SK-N-SH treated with all-trans-retinoic acid at 6 μM for 48 hours (cell line): ENCODE measurements around the gene ZNF519.

Experiments used
- ATAC-seq: fragments of 200-7000 bp; cut with Tn5 transposase; 3 replicates; pipeline ENCODE4 v1.9.1; 2020; ENCODE audit warnings: mild to moderate bottlenecking, moderate library complexity
- ARNTL ChIP-seq: fragments of 450-650 bp; formaldehyde crosslinking; IDR thresholded peaks from 2 replicates; pipeline ENCODE4 v1.5.0; 2020; ENCODE audit warnings: low read depth, mild to moderate bottlenecking, moderate library complexity, borderline replicate concordance
- ESRRG ChIP-seq: fragments of 250-450 bp; sonication (Bioruptor Pico); IDR thresholded peaks from 2 replicates; pipeline ENCODE4 v1.6.1; 2021; ENCODE audit warnings: mild to moderate bottlenecking
- GLIS3 ChIP-seq: fragments of 250-450 bp; sonication (Bioruptor Pico); IDR thresholded peaks from 2 replicates; pipeline ENCODE4 v1.5.0; 2020; ENCODE audit warnings: mild to moderate bottlenecking, moderate library complexity
- ISL1 ChIP-seq: fragments of 250-450 bp; sonication (Bioruptor Pico); IDR thresholded peaks from 2 replicates; pipeline ENCODE4 v2.1.2; 2022; ENCODE audit warnings: mild to moderate bottlenecking, moderate library complexity
- OSR1 ChIP-seq: fragments of 250-450 bp; sonication (Bioruptor Pico); IDR thresholded peaks from 2 replicates; pipeline ENCODE4 v1.8.0; 2022; ENCODE audit warnings: moderate library complexity, mild to moderate bottlenecking, inconsistent platforms
- PATZ1 ChIP-seq: fragments of 250-450 bp; sonication (Bioruptor Pico); IDR thresholded peaks from 2 replicates; pipeline ENCODE4 v1.8.0; 2020; ENCODE audit warnings: mild to moderate bottlenecking, moderate library complexity, borderline replicate concordance
- PPARA ChIP-seq: fragments of 250-450 bp; sonication (Bioruptor Pico); IDR thresholded peaks from 2 replicates; pipeline ENCODE4 v1.5.0; 2020; ENCODE audit warnings: mild to moderate bottlenecking, borderline replicate concordance
- SNAI2 ChIP-seq: fragments of 250-450 bp; sonication (Bioruptor Pico); IDR thresholded peaks from 2 replicates; pipeline ENCODE4 v1.5.0; 2020; ENCODE audit warnings: mild to moderate bottlenecking, moderate library complexity
- TCF4 ChIP-seq: fragments of 250-450 bp; sonication (Bioruptor Pico); IDR thresholded peaks from 2 replicates; pipeline ENCODE4 v1.8.0; 2021; ENCODE audit warnings: mild to moderate bottlenecking, moderate library complexity, borderline replicate concordance
- TSHZ2 ChIP-seq: fragments of 250-450 bp; sonication (Bioruptor Pico); IDR thresholded peaks from 2 replicates; pipeline ENCODE4 v1.5.0; 2020; ENCODE audit warnings: mild to moderate bottlenecking, moderate library complexity
- ZC3H10 ChIP-seq: fragments of 250-450 bp; sonication (Bioruptor Pico); IDR thresholded peaks from 2 replicates; pipeline ENCODE4 v1.5.1; 2021; ENCODE audit warnings: mild to moderate bottlenecking, moderate library complexity
- ZFP3 ChIP-seq: fragments of 250-450 bp; sonication (Bioruptor Pico); IDR thresholded peaks from 2 replicates; pipeline ENCODE4 v1.5.0; 2020; ENCODE audit warnings: mild to moderate bottlenecking, moderate library complexity
- ZFP30 ChIP-seq: fragments of 450-650 bp; formaldehyde crosslinking; IDR thresholded peaks from 2 replicates; pipeline ENCODE4 v1.5.0; 2022; ENCODE audit warnings: mild to moderate bottlenecking, moderate library complexity
- ZNF565 ChIP-seq: fragments of 450-650 bp; formaldehyde crosslinking; conservative IDR thresholded peaks from 2 replicates; pipeline ENCODE4 v1.5.0; 2020; ENCODE audit warnings: low read depth, mild to moderate bottlenecking, moderate library complexity
- ZNF70 ChIP-seq: fragments of 450-650 bp; formaldehyde crosslinking; IDR thresholded peaks from 2 replicates; pipeline ENCODE4 v1.5.0; 2020; ENCODE audit warnings: mild to moderate bottlenecking, moderate library complexity
- ZNF8 ChIP-seq: fragments of 450-650 bp; formaldehyde crosslinking; IDR thresholded peaks from 2 replicates; pipeline ENCODE4 v1.5.0; 2020; ENCODE audit warnings: mild to moderate bottlenecking, moderate library complexity
- TF ChIP-seq, protein P1 (sequence below): fragments of 250-450 bp; sonication (Bioruptor Pico); IDR thresholded peaks from 2 replicates; pipeline ENCODE4 v1.5.1; 2021; ENCODE audit warnings: mild to moderate bottlenecking, moderate library complexity

The ZNF519 gene

DNA sequence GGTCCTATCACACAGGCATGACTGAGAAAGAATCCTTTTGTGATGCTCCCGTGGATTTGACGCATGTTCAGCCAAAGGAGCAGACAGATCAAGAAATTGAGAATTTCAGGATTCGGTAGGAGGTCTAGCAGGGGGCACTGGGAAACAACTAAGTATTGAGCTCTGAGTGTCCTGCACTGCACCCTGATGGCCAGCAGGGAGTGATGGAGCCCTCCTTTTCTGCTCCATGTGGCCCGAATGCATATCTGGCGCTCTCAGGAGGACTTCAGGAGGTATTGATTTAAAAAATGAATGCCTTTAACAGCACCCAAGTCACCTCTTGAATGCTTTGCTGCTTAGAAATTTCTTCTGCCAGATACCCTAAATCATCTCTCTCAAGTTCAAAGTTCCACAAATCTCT, 58.0 kb downstream of the ZNF519 start:
- peak; percentile 69 for ATAC-seq
- TF ChIP-seq GLIS3 (CRISPR knock-in tag) (no peak), TCF4 (CRISPR knock-in tag) (no peak), ESRRG (no peak), ISL1 (no peak), PATZ1 (CRISPR knock-in tag) (no peak), SNAI2 (CRISPR knock-in tag) (no peak), ZNF70 (CRISPR knock-in tag) (no peak), ZFP30 (CRISPR knock-in tag) (no peak), ZFP3 (no peak), ZC3H10 (no peak), PPARA (CRISPR knock-in tag) (no peak), ZNF565 (CRISPR knock-in tag) (no peak)
- TF ChIP-seq, protein P1, sequence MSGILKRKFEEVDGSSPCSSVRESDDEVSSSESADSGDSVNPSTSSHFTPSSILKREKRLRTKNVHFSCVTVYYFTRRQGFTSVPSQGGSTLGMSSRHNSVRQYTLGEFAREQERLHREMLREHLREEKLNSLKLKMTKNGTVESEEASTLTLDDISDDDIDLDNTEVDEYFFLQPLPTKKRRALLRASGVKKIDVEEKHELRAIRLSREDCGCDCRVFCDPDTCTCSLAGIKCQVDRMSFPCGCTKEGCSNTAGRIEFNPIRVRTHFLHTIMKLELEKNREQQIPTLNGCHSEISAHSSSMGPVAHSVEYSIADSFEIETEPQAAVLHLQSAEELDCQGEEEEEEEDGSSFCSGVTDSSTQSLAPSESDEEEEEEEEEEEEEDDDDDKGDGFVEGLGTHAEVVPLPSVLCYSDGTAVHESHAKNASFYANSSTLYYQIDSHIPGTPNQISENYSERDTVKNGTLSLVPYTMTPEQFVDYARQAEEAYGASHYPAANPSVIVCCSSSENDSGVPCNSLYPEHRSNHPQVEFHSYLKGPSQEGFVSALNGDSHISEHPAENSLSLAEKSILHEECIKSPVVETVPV = no peak

DNA sequence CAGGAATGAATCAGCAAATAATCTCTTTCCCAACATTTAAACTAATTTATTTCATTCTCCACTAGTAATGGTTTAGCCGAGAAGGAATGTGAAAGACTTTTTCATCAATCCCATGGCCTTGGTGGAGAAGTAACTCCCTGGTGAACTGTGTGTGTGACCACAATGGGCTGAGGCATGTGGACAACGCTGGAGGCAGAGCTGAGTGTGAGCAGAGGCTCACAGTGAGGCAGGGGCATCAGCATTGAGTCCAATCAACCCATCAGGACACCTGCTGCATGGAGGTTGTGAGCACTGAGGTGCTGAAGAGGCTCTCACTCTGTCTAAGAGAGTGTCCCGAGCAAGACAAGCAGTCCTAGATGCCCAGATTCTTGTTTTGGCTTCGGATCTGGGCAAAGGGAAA, 78.6 kb downstream of the ZNF519 start:
- no peak for ATAC-seq
- TF ChIP-seq GLIS3 (CRISPR knock-in tag) = no peak
- TF ChIP-seq TSHZ2 = no peak
- no peak for TF ChIP-seq ZNF8
- no peak for TF ChIP-seq ZNF565 (CRISPR knock-in tag)
- TF ChIP-seq ZFP3 = no peak
- TF ChIP-seq ESRRG = no peak
- no peak for TF ChIP-seq ARNTL (CRISPR knock-in tag)
- no peak for TF ChIP-seq PATZ1 (CRISPR knock-in tag)
- no peak for TF ChIP-seq TCF4 (CRISPR knock-in tag)
- no peak for TF ChIP-seq PPARA (CRISPR knock-in tag)
- no peak for TF ChIP-seq ISL1
- no peak for TF ChIP-seq OSR1 (CRISPR knock-in tag)
